ENCODE results near the gene GPATCH2L. TPM values are rescaled to one million over a fixed set of nuclear protein-coding genes. Genes with fewer than 3 reads are reported as not detected.

The GPATCH2L gene
- total and polyA plus RNA-seq, 7 donors: 1.8 to 76.4 (median 40.7) TPM

GRCh38 chr14:76118594-76118993 is 33.1 kb upstream of the GPATCH2L start:
- Histone ChIP-seq H3K9me3 (no peaks in the 10 kb centered on the region), H3K27ac (no peak overlapping the region), H3K27me3 (no peaks in the 10 kb centered on the region), H3K36me3 (no peaks in the 10 kb centered on the region), H3K4me1 (peaks cover 0 to 13% (median 4%) of the 10 kb centered on the region in 4 donors), H3K4me3 (no peak overlapping the region)
- intact Hi-C loops (cut with DNase I): no loop called here
- DNase-seq: no peak
- no peak for TF ChIP-seq POLR2A (IDR thresholded peaks at IDR 0.05)
- no peak for TF ChIP-seq CTCF (IDR thresholded peaks at IDR 0.05)
- no peak for TF ChIP-seq EP300 (IDR thresholded peaks at IDR 0.05)
- TF ChIP-seq POLR2AphosphoS5 (IDR thresholded peaks at IDR 0.05): no peak
- 47 to 67% methylated on average over 4 of the region's 4 CpGs for WGBS, 2 donors

- no peak overlapping the region for H3K27ac ChIP-seq
- no peaks in the 10 kb centered on the region for H3K27me3 ChIP-seq
- no peak overlapping the region for H3K4me3 ChIP-seq
- intact Hi-C loops (cut with DNase I): no loop called here
- 74 to 91% methylated on average over 4 of the region's 4 CpGs for WGBS, 2 donors
- no peaks in the 10 kb centered on the region for H3K36me3 ChIP-seq
- no peak for DNase-seq
- TF ChIP-seq CTCF (IDR thresholded peaks at IDR 0.05) (no peak), EP300 (IDR thresholded peaks at IDR 0.05) (no peak), POLR2AphosphoS5 (IDR thresholded peaks at IDR 0.05) (no peak), POLR2A (IDR thresholded peaks at IDR 0.05) (no peak)
- H3K4me1 ChIP-seq: peaks cover 0 to 13% (median 4%) of the 10 kb centered on the region in 4 donors
- H3K9me3 ChIP-seq: no peaks in the 10 kb centered on the region
These were observed 30.5 kb upstream of the GPATCH2L start for GRCh38 chr14:76121089-76121748.

GRCh38 chr14:76123426-76124225 is 28.1 kb upstream of the GPATCH2L start:
- DNase-seq: no peak
- no peaks in the 10 kb centered on the region for H3K27me3 ChIP-seq
- H3K27ac ChIP-seq: no peak overlapping the region
- H3K9me3 ChIP-seq: no peaks in the 10 kb centered on the region
- H3K4me1 ChIP-seq: no peaks in the 10 kb centered on the region
- no peaks in the 10 kb centered on the region for H3K36me3 ChIP-seq
- intact Hi-C loops (cut with DNase I): no loop called here
- TF ChIP-seq POLR2AphosphoS5 (IDR thresholded peaks at IDR 0.05) (no peak), CTCF (IDR thresholded peaks at IDR 0.05) (no peak), EP300 (IDR thresholded peaks at IDR 0.05) (no peak), POLR2A (IDR thresholded peaks at IDR 0.05) (no peak)
- H3K4me3 ChIP-seq: no peak overlapping the region
- 77 to 80% methylated on average over 10 of the region's 10 CpGs for WGBS, 2 donors

- H3K27ac ChIP-seq: no peak overlapping the region
- intact Hi-C loops (cut with DNase I): no loop called here
- 69 to 76% methylated on average over 8 of the region's 8 CpGs for WGBS, 2 donors
These were observed 26.2 kb upstream of the GPATCH2L start for GRCh38 chr14:76125511-76125910.

More at GRCh38 chr14:76125511-76125910, 26.2 kb upstream of the GPATCH2L start:
- peak; percentile 27 for DNase-seq
- H3K4me3 ChIP-seq: no peak overlapping the region
- H3K9me3 ChIP-seq: no peaks in the 10 kb centered on the region
- no peaks in the 10 kb centered on the region for H3K4me1 ChIP-seq
- TF ChIP-seq CTCF (IDR thresholded peaks at IDR 0.05) (no peak), POLR2AphosphoS5 (IDR thresholded peaks at IDR 0.05) (no peak), EP300 (IDR thresholded peaks at IDR 0.05) (no peak), POLR2A (IDR thresholded peaks at IDR 0.05) (no peak)
- H3K36me3 ChIP-seq: no peaks in the 10 kb centered on the region
- peaks cover 0 to 7% (median 0%) of the 10 kb centered on the region in 3 donors for H3K27me3 ChIP-seq
